ENCODE measurements around the gene BTBD16.

BTBD16 gene

DNA sequence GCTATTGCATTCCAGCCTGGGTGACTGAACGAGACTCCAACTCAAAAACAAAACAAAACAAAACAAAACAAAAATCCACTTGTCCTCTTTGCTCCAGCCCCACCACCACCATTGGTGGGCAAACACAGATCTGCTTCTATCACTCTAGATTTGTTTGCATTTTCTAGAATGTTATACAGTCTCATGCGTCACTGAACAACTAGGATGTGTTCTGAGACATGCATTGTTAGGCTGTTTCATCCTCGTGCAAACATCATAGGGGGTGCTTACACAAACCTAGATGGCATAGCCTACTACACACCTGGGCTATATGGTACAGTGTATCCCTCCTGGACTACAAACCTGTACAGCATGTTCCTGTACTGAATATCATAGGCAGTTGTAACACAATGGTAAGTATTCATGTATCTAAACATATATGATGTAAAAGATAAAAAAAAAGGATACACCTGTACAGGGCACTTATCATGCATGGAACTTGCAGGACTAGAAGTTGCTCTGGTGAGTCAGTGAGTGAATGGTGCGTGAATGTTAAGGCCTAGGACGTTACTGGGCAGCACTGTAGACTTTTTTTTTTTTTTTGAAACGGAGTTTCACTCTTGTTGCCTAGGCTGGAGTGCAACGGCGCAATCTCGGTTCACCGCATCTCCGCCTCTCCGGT is 45.3 kb downstream of the BTBD16 start:
- no peak for DNase-seq

DNA sequence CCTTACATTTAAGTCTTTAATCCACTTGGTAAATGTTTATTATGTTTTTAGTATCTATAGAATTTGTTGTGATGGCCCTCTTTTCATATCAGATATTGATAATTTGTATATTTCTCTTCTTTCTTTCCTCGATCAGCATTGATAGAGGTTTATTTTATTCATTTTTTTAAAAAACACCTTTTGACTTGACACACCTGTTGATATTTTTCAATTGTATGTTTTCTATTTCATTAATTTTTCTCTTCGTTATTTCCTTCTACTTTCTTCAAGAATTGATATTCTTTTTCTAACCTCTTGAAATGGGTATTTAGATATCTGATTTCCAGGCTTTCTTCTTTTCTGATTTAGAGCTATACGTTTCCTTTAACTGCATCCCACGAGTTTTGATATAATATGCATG is 50.9 kb downstream of the BTBD16 start:
- DNase-seq: no peak

DNA sequence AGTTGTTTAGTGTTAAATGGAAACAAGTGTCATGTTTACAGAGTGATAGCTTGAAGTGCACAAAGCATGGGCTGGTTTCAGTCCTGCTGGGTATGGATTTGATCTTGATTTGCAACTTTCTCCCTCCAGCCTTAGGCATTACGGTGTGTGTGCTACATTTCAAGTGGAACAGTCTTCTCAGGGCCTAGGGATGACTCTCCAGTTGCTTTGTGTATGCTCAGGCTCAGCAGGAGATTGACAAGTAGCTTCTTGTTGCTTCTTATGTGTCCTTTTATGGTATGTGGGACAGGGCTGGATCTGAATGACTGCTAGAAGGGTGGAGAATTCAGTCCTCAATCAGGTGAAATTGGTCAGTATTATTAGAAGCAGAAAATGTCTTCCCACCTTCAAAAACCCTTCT is 52.1 kb downstream of the BTBD16 start:
- no peak for DNase-seq

DNA sequence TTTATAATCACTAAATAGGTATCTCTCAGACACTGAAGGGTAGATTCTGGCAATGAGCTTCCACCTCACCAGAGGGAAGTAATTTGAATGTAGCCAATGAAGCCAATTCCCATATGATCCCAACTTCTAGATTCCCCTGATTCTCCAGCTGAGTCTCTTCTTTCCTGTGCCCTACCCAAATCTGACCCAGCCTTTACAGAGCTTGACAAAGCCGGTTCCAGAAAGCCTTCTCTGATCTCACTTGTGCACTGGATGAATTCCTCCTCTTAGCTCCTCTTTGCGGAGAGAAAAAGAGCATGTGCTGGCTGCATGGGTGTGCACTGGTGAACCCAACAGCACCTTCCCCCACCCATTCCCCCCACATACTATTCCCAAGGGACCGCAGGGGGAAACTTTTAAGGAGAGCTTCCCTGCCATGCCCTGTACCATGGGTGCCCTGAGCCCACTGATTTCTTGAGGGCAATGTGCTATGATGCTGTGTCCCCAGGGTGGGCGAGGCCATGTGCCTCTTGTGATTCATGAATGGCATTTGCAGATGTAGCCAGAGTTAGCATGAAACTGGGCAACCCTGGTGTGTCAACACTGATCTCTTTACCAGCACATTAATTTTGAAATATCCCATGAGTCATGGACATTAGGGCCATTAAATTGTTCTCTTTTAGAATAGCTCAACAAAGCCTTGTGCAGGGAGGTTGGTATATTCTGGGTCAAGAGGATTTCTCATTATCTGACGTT is 53.0 kb downstream of the BTBD16 start:
- DNase-seq: peak; percentile 71 to 91 (median 77)

DNA sequence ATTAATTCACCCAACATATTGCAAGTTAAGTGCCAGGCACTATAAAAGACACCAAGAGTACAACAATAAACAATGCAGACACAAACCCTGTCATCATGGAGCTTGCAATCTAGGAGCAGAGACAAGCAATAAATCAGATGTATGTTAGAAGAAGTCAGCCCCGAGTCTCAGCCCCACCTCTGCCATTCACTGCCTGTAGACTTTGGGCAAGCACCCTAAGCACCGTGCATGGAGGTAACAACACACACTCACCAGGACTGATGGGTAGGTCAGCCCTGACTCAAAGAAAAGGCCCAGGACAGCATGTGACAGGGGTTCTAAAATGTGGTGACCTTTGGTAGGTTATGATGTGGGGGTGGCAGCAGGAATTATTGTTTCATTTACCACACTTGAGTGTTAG is 54.1 kb downstream of the BTBD16 start:
- no peak for DNase-seq

DNA sequence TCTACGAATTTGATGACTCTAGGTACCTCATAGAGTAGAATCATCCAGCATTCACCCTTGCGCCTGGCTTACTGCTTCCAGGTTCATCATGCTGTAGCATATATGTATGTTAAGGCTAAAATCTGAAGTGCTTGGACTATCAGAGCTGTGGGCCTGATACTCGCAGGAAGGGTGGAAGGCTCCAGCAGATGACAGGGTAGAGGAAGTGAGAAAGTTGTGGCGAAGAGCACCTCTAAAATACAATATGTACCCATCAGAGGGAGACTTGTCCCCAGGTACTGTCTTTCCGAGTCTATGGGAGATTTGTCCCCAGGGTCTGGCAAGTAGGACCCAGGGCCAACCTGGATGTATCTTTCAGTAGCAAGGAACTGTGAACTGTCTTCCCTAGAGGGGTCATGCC is 55.3 kb downstream of the BTBD16 start:
- no peak for DNase-seq

DNA sequence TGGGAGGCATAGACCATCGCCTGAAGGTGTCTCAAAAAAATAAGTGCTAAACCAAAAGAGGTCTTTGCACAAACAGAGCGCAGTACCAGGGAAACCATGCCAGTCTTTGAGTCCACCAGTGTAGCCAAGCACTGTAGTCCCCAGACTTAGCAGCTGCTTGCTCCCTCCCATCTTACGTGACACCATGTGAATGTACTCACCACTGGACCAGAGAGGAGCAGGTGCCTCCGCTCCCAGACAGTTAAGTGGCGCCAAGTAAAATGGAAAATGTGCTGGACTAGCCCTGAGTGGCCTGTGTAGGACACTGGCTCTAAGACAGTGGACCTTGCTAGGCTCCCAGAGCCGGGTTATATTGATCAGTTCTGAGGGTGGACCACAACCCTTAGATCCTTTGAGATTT is 55.7 kb downstream of the BTBD16 start:
- no peak for DNase-seq

DNA sequence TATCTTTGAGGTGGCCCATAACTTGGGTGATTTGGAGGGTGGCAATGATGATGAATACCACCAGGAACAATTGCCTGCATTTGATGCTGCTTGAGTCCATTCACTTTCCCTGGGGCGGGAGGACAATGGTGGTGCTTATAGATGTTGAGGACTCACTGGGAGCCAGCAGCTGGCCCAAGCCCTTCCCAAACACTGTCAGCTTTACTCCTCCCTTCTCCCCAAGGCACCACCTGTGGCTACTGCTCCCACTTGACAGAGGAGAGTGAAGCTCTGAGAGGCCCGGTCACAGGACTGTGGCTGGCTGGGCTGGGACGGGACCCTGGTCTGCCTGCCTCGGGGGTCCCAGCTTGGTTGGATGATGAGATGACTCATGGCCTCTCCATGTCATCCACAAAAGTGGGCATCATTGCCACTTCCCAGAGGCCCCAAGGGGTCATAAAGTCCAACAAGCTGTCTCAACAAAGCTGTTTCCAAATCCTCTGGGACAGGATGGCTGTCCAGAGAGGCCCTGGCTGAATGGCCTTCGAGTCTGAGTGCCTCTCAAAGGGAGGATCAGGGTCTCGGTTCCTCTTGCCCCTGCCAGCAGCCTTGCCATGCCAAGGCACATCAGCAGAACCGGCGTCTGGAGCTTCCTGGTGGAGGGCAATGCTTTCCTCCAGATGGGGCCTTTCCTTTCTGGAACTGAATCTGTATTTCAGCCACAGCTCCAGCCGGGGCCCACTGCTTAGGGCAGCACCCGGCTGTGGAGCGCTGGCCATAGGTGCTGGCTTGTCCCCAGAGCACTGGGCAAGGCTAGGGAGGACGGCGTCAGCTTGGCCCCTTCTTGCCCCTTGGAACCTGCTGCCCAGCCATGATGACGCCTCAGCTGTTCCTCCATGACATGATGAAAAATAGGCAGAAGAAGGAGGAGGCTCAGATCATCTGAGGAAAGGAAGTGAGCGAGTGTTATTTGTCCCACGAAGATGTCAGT is 56.4 kb downstream of the BTBD16 start:
- no peak for DNase-seq

DNA sequence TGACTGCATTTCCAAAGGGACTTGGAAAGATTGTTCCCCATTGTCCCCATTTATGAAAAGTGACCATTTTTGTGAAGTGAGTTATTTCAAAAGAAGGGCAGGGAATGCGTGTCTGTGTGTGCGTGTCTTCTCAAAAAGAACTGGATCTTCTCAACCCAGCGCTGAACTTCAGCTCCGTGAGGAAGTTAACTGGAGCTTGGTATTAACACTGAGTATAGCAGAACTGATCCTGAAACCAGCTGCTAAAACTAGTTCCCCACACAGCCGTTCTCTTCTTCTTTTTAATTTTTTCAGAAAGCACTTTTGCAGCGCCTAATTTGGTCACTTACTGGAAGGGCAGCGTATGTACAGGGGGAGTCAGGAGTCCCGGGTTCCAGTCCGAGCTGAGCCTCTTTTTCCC is 57.6 kb downstream of the BTBD16 start:
- peak; percentile 68 to 90 (median 78) for DNase-seq

DNA sequence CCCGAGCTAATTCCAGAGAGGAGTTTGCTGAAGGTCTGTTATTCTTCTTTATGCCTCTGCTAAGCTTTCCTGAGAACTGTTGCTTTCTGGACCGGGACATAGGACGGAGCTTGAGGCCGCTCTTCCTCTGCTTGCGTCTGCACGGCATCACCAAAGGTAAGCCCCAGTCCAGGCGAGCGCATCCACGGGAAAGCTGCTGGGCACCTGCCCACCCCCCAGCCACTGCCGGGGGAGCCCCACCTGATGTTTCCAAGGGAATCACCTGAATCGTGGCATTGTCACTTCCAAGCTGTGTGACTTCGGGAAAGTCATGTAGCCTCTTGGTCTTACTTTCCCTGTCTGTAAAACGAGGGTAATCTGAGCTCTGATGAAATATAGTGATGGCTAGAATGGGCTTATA is 58.3 kb downstream of the BTBD16 start:
- DNase-seq: no peak

DNA sequence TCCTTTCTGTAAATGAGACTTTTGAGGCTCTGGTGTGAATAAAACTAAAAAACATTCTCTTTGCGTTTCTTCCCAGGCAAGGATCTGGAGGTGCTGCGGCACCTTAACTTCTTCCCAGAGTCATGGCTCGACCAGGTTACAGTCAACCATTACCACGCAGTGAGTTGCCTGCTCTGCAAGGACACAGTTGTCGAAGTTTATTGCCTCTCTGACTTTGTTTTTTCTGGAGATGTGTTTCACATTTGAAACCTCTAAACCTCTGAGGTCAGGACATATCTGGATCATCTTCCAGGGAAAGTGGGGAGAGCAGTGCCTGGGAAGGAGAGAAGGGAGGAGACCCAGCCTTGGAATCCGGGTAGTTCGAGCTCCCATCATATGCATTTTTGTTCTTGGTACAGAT is 60.0 kb downstream of the BTBD16 start:
- DNase-seq: no peak

DNA sequence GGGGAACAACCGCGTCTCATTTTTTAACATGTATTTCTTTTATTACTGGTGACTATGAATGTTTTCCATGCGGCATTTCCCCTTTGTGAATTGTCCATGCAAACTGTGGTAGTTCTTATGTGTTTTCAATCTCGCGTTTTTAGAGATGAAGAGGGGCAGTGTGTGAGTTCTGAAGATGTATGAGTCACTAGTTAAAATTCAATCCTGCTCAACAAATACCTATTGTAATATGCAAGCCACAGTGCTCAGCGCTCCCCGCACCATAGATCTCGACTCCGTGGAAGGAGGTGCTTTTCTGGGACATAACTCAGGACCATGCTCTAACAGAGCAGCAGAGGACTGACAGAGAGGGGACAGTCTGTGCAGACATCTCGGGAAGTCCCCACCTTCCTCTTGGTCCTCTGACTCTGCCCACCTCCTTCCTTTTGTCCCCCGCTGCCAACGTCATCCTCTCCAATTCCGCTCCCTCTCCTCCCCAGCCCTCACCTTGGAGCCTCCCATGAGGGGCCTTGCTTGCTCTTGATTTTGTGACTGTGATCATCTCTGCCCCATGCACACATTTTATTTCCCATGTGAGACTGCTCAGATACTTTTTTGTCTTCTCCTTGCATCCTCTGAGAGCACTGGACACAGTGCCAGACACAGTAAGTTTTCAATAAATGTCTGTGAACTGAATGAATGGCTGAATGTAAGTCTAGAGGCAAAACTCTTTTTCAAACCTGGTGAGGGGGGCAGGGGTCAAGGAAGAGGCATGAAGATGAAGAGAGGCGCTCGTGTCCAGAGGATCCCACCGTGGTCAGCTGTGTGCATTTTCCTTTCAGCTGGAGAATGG is 60.7 kb downstream of the BTBD16 start:
- no peak for DNase-seq

DNA sequence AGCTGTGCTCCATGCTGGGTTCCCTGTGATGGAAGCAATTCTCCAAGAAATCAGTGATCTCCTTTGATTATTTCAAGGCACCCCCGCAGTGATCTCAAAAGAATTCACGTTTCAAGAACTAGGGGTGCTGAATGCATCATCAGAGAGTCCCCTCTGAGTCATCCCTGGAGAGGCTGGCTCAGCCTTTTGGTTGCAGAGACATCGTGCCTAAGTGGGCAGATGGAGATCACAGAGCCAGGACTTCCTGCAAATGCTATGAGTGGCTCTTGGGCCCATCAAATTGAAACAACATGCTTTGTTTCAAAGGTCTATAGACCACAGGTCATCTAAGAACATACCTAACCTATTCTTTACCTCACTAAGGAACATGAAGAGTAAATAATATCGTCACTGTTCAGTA is 61.9 kb downstream of the BTBD16 start:
- peak; percentile 58 to 80 (median 64) for DNase-seq

DNA sequence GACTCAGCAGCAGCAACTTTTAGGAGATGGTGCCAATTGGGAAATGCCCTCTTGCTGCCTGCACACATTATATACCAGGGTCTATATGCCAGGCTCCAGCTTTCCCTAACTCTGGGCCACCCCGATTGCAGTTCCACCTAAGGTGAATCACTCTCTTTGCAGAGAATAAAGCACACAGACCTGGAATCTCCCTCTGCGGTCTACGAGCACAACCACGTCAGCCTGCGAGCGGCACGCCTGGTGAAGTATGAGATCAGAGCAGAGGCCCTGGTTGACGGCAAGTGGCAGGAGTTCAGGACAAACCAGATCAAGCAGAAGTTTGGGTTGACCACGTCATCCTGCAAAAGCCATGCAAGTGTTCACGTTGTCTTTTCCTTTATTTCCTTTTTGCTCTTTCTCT is 65.2 kb downstream of the BTBD16 start:
- no peak for DNase-seq

DNA sequence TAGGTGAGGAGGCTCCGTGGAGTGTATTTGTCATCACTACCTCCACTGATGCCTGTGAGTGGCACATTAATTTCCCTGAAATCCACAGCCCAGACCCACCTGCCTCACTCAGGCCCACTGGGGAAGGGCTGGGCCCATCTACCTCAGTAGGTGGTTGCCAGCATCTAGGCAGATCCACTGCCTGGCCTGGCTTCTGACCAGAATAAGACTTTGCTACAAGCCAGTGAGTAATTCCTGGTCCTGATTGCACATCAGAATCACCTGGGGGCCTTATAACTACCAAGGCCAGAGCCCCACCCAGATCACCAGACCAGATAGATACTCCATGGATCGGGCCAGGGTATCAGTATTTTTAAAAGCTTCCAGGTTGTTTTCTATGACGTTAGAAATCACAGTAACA is 65.9 kb downstream of the BTBD16 start:
- DNase-seq: no peak

DNA sequence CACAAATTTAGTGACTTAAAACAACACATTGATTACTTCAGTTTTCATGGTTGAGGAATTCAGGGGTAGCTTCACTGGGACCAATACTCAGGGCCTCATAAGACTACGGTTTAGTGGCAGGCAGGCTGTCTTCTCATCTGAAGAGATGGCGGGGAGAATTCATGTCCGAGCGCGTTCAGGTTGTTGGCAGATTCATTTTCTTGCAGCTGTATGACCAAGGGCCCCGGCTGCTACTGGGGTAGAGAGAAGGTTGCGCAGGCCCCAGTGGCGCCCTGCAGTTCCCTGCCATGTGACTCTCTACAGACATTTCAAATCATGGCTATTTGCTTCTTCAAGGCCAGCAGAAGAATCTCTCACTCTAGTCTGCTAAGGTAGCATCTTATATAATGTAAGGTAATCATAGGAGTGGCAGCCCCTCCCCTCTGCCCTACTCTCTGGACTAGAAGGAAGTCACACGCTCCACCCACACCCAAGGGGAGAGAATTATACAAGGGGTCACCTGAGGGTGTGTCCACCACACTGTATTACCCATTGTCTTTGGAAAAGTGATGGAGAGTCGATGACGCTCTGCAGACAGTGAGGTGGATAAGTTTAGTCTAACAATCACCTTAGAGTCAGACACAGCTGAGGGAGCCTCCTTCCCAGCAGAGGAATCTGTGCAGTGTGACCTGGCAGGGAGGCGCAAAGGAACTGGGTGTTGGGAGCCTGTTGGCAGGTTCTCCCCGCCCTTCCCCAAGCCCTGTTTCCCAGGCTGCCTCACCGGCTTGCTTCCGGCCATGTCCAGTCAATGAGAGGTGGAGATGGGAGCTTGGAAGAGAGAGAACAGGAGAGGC is 67.7 kb downstream of the BTBD16 start:
- no peak for DNase-seq

DNA sequence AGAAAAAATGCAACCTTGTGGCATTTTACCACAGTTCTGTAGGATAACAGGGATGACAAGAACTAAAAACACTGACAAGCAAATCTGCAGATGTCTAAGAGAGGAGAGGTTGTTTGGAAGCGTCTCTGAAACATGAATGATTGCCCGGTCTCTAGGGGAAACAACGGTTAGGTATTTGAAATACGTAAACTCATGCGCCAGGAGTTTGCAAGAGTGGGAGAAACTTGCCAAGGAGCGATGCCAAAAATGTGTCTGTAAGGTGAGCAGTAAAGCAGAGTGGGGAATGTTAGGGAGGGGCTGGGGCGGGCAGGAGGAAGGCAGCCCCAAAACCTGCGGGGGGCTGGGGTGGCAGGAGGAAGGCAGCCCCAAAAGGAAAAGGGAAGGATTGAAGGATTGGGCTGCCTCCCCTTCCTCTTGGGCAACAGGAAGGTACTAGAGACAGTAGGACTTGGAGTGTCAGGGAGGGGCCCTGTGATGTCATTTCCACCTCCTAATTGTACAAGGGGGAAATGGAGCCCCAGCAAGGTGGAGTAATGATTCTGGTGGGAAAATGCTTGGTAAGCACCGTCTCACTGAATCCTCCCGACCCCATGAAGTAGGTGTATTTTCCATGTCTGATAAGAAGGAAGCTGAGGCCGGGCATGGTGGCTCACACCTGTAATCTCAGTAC is 70.2 kb downstream of the BTBD16 start:
- peak in 2 of 4 experiments; percentile 19 to 20 for DNase-seq

DNA sequence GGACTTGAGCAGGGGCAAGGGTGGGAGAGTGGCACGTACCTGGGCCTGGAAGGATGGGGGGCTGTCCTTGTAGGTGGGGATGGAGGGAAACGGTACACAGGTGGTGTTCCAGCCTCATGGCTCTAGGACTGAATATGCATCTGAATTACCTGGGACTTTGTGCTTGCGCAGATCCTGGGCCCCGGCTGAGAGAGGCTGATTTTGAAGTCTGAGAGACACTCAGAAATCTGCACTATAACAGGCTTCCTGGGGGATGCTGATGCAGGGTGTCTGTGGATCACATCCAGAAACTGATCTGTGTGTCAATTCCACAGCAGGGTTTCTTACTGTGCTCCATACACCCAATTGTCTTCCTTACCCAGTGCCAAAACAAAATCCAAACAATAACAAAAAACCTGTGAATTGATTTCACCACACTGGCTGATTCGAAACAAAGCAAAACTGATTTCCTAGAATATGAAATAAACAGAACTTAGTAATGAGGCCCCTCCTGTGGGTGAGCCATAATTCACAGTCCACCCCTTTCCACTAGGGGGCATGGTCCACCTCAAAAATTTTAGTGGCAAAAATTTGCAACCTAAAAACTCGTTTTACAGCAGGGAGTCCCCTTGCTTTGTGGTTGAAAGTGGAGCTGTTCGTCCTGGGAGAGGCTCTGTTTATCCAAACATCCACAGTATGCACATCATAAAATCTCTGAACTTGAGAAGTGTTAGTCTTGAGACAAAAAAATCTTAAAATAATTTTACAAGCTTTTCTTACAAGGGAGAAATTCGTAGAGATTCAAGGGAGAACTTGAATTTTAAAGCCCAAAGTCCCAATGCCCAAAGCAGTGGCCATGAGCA is 71.4 kb downstream of the BTBD16 start:
- DNase-seq: peak; percentile 72 to 80 (median 74)

DNA sequence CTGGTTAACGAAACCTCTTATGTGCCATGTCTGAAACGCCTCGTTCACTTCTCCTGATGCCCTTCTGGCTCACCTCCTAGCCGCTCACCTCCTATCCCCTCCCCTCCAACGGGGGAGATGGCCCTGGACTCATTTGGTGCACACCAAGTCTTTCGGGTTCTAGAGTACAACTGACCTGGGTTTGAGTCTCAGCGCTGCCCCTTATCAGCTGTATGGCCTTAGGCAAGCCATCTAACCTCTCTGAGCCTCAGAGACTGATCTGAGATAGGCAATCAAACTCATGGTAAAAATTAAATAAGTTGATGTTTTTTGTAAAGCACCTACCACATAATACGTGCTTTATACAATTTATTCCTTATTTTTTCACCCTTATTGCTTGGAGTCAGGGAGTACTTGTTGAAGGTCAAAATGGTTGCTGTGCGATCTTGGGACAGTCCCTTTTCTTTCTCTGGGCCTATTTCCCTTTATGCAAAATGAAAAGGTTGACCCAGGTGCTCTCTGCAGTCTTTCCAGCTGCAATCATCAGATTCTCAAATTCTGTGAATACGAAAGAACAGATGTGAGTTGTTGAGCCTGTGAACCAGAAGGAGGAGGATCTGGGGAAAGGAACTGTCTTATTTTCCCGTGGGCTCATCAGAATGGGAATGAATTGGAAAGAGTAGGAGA is 72.2 kb downstream of the BTBD16 start:
- no peak for DNase-seq

Measured in suppressor macrophage (primary cell).